ENCODE data around the gene KLLN.
"Not testable (repeated sequence)": the region's sequence is repeated elsewhere in the genome, so short reads cannot be mapped to it uniquely, and the experiment has no call there.

The KLLN gene

DNA sequence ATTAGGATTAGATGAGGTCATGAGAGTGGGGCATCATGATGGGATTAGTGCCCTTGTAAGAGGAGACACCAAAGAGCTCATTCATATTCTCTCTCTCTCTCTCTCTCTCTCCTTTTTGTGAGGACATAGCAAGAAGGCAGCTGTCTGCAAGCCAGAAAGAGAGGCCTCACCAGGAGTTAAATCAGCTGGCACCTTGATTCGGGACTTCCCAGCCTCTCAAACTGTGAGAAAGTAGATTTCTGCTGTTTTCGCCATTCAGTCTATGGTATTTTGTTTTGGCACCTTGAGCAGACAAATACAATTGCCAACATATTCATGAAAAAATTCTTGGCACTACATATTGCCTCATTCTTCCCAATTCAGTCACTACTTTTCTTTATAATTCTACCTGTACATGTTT lies 24.7 kb downstream of the KLLN start:
- DNase-seq: no peak

DNA sequence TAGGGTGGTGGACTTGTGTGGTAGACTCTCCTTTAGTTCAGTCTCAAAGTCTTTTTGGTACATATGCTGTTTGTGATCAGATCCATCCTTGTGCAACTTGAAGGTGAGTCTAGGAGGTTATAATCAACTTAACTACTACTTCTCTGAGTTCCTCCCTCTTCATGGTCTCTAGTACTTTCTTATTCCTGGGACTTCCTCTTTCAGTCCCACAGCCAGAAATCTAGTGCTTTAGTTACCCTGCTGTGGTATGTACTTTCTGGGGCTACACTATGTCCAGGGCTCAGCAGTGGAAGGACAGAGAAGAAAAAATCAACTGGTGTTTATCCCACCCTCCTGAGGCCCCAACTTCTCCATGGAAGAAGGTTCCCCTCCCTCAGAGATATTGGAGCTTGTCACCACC lies 25.9 kb downstream of the KLLN start:
- DNase-seq: no peak

DNA sequence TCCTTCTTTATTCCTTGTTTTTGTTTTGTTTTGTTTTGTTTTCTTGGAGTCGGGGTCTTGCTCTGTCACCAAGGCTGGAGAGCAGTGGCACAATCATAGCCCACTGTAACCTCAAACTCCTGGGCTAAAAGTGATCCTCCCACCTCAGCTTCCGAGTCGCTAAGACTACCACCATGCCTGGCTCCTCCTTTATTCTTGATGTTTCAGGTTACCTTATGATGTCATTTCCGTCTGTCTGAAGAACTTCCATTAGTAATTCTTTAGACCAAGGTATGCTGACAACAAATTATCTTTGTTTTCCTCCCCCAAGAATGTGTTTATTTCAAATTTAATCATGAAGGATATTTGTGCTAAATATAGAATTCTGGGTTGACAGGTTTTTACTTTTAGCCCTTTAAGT lies 27.2 kb downstream of the KLLN start:
- DNase-seq: no peak

DNA sequence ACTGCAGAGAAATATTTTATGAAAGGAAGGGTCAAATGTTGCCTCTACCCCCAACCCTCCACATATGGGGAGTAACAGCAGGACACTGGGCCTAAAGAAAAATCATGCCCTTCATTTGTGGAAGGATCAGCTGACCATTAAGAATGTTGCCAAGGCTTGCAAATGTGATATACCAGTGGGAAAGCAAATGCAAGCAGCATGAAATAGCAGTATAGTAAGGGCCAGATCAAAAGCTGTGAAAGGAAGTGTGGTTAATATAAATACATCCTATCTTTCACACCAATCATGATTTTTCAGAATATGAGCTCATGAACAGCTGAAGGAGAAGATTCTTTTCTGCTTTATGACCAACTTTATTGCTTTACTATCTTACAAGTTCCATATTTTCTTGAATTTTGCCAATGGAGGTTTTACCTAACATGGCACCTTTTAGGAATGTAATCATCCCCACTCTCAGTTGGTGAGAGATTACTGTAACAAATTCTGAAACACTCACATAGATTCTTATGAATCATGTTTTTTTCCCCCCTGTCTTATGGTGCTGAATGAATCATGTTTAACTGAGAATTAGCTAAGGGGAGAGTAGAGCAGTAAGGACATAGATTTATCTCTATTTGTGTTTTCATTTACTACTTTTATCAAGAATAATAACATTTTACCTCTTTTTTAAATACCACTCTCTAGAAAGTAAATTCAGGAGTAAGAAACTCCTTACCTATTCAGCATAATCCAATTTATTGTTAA lies 33.2 kb downstream of the KLLN start:
- DNase-seq: no peak

DNA sequence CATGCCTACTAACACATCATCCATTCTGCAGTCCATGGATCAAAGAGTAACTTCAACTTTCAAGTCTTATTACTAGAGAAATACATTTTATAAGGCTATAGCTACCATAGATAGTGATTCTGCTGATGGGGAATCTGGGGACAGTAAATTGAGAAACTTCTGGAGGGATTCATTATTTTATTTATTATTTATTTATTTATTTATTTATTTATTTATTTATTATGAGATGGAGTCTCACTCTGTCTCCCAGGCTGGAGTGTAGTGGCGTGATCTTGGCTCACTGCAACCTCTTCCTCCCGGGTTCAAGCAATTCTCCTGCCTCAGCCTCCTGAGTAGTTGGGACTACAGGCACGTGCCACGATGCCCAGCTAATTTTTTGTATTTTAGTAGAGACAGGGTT lies 34.3 kb downstream of the KLLN start:
- DNase-seq: not testable (repeated sequence)

DNA sequence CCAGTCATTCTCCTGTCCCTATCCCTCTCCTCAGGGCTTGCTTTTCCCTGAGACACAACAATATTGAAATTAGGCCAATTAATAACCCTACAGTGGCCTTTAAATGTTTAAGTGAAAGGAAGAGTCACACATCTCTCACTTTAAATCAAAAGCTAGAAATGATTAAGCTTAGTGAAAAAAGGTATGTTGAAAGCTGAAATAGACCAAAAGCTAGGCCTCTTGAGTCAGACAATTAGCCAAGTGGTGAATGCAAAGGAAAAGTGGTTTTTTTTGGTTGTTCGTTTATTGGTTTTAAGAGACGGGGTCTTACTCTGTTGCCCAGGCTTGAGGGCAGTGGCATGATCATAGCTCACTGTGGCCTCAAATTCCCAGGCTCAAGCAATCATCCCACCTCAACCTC lies 35.7 kb downstream of the KLLN start:
- no peak for DNase-seq

DNA sequence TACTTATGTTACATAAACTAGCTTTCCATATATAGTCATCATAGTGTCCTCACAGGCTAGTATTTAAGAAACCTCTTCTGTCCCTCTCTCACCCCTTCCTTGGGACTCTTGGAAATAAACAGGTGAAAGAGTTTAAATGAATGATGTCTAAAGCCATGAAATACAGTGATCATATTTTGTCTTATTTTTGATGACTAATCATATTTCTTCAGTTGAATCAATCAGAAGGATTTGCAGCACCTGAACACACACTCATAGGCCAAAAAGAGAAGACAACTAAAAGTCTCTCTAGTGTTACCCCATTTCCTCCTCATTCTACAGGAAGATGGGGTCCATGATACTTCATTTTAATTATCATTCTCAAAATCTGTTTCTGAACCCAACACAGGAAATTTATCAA lies 36.7 kb downstream of the KLLN start:
- DNase-seq: no peak

DNA sequence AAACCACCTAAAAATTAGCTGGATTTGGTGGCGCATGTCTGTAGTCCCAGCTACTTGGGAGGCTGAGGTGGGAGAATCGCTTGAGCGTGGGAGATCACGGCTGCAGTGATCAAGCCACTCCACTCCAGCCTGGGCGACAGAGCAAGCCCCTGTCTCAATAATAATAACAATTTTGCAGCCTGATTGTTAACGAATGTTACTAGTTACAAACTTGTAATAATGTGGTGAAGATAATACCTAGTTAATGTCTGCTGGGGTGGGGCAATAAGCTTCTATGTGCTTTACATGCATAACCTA lies 44.1 kb downstream of the KLLN start:
- DNase-seq: no peak

DNA sequence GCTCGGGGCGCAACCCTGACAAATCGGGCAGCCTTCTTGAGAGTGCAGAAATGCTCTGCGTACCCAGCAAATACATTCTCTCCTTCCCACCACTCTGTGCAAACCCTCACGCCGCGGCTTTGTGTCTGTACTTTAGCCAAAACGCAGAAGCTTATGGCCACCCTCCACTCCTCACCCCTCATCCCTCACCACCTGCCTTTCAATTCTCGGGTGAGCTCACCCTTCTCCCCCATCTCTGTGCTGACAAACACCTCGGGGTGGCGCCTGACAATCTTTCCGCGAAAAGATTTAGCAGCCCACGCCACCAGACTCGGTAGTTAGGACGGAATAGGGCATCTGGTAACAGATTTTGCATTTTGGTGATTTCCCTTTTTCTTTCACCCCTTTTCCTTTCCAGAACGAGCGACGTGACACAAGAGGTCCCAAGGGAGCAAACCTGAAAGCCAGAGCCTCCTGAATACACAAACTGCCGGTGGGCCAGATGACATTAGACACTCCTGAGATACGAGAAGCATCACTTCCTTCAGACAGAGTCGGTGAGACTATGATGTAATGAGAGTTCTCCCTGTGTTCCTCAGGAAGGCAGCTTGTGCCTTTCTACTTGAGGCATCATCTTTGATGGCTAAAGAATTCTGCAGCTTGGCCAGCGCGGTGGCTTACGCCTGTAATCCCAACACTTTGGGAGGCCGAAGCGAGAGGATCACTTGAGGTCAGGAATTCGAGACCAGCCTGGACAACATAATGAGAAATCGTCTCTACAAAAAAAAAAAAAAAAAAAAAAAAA lies 44.6 kb downstream of the KLLN start:
- DNase-seq: peak; percentile 49

DNA sequence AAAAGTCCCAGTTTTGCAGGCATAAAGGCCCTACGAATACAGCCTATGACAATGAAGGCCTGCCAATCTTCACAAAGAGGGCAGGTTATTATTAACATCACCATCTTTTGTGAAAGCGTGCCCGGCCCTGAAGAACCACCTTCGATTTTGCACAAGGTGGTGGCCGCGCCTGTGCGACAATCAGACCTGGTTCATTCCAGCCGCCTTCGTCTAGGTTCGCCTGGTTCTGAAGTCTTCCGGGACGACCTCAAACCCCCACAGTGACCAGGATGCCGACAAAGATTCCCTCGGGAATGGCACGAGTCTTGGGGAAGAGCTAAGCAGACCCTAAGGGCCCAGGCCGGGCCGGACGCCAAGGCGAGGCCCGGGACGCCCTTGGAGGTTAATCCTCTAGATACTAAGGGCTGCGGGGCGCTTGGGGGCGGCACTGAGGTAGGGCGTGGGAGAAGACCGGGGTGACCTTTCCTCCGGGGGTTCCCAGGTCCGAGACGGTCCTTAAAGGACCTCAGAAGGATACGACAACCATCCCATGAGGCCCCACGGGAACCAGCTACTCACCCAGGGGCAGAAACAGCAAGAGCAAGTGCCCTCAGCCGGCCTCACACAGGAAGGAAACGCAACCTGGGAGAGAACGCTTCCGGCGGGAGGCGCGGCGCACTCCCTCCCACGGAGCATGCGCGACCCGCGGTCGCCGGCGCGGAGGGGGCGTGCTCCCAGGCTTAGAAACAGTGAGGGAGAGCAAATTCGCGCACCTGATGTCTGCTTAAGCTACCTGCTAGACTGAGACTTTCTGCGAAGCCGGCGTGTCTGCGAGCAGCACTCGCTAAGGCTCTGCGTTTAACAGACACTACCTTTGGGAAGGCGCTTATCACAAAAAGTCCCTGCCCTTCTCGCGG lies 45.5 kb downstream of the KLLN start, which contains the start of gene ATAD1:
TSS of gene ATAD1 (minus strand) at position 618 of the 896 bp plus-strand sequence. CDS start 3,627 bp downstream, outside the sequence.
- peak; percentile 31 for DNase-seq

DNA sequence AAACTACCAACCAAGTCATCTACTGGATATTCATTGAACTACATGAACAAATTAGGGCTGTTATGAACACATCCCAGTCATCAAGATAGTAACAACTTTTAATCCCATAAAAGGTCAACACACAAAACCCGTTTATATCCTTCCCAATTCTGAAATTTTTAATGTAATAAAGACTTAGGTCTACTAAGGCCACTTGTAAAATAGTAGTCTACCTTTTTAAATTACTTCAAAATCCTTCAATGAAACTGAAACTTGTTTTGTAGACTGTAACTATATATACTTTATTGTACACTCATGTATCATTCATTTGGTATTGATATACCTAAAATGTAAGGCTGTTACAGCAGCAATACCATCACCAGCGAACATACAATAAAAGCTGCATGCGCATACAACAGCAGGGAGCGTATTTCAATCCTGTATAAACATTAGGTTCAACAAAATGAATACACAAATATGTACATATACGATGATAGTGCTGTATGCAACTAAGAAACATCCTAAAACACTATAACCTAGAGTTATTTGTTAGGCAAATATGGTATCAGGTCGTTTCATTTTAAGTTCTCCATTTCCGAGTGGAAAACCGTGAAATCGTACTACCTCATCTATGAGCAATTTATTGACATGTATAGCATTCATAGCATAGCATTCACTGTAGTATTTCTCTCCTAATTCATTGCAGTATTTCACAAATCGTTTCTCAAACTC lies 46.3 kb downstream of the KLLN start:
- no peak for DNase-seq

DNA sequence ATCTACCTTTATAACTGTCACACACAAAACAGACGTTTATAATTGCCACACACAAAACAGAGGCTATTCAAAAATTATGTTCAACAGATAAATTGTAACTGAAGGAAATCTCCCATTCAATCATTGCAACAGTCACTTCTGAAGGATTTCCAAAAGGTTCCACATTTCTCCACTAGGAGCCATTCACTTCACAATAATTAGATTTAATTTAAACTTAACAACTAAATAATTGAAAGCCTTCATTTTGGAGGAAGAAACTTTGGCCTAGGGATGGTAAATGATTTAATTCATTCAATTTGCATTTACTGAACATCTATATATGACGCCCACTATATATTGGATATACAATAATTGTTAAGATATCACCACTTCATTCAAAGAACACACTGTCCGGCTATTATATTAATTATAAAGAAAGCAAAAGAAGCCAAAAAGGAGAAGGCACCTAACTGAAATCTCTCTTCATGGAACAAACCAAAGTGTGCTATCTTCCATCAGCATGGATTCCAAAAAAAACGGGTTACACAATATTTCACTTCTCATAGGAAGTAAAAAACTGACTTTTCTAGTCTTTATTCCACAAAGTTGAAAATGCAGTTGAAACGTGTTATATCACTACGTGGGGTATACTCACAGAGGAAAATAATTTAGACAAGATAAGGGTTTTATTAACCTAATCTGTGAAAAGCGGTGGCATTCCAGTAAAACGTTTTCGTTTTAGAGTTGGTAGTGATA lies 47.0 kb downstream of the KLLN start:
- no peak for DNase-seq
